Measurements from ENCODE around the gene CRADD.

DNA sequence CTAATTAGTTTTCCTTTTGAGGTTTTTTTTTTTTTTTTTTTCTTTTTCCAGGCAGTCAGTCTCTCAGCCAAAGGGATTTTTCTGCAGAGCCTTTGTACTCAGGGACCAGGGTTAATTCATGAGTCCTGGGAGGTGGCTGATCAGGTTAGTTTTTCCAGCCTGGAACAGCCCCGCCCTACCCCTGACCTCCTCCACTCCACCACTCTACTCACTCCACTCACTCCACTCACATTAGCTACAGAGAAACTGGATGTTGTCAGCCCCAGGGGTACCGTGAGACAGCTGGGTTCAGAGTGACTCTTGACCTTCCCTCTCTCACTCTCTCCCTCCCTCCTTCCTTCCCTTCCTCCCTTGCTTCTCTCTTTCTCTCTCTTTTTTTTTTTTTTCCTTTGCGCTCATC, 161.0 kb downstream of the CRADD start:
- TF ChIP-seq, protein P1, sequence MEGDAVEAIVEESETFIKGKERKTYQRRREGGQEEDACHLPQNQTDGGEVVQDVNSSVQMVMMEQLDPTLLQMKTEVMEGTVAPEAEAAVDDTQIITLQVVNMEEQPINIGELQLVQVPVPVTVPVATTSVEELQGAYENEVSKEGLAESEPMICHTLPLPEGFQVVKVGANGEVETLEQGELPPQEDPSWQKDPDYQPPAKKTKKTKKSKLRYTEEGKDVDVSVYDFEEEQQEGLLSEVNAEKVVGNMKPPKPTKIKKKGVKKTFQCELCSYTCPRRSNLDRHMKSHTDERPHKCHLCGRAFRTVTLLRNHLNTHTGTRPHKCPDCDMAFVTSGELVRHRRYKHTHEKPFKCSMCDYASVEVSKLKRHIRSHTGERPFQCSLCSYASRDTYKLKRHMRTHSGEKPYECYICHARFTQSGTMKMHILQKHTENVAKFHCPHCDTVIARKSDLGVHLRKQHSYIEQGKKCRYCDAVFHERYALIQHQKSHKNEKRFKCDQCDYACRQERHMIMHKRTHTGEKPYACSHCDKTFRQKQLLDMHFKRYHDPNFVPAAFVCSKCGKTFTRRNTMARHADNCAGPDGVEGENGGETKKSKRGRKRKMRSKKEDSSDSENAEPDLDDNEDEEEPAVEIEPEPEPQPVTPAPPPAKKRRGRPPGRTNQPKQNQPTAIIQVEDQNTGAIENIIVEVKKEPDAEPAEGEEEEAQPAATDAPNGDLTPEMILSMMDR (IDR thresholded peaks at IDR 0.05): no peak
- TF ChIP-seq POLR2A (IDR thresholded peaks at IDR 0.05) (no peak), EP300 (IDR thresholded peaks at IDR 0.05) (no peak)

Data from suprapubic skin (tissue), 3 donors.